Measurements from ENCODE around the gene LTB4R2.

LTB4R2 gene

DNA sequence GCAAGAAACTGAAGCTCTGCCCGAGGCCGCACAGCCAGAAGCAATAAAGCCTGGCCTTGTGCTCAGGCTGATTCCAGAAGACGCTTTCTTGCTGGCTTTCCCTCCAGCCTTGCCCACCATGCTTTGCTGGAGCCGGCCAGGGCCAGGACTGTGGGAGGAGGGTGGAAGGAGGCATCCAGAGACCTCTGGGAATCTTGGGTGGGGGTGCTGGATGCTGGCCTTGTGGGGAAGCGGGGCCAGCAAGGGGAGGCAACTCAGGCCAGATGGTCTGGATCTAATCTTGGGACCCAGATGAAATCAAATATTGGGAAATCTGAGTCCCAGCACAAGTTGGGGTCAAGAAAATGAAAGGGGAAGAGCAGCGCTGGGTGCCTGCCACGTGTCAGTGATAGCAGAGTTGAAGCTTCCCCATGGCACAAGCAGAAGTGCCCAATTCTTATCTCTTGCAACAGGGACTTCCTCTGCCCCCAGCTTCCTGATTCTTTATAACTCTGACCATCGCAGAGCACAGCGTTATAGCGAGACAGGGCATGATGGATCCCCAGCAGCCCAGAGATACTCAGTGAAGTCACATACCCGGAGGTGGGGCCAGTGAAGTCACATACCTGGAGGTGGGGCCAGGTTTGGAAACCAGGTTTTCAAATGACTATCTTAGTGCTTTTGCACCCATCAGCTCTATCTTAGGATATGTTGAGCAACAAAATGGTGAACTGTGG, 32.2 kb upstream of the LTB4R2 start:
- DNase-seq: no peak

DNA sequence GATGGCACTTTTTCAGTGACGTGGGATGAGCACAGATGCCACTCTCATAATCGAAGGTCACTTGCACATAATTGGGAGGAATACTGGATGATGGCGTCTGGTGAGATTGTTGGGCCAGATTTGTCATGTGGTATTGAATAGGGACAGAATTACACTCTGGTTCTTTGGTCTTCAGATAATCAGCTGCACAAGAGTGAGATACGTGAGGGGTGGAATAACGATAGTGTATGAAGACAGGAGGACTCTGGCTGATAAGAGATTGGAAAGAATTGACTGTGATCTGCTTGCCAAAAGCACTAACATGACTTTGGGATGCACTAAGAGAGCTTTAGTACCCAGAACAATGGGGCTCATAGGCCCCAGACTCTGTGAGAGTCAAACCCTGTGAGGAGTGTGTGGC, 31.5 kb upstream of the LTB4R2 start:
- DNase-seq: no peak

DNA sequence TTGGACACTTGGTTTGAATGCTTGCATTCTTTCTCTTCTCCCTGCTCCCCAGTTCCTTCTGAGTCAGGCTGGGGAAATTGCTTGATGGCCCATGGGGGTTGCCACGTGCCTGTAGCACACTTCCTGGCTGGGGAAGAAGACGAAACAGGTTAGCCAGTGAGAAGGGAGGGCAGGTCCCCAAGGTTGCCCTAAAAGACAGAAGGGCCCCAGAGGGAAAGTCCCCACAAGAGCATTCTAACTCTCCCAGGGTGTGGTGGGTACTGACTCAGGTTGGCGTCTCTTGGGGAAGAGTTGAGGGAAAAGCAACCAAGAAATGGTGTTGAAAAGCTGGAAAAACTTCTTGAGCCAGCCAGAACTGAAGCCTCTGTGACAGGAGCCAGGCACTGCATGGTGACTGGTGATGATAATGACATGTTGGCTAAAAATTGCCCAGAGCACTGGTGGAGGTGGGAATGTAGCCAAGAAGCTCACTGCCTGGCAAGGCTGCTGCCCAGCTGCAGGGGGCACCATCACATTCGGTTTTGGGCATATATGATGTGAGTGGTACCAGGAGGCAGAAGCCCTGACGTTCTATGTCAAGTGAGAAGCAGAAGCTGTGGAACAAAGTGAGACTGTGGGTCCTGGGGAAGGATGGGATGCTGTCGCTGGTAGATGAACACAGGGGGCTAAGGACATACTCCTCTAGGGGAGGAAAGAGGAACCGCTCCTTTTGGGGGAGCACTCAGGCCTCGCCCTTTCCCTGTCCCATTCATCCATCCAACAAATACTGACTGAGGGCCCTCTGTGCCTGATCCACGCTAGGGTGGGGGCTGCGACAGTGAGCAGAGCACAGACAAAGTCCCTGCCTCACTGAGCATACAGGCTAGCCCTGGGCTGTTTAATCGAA, 30.4 kb upstream of the LTB4R2 start:
- no peak for DNase-seq

DNA sequence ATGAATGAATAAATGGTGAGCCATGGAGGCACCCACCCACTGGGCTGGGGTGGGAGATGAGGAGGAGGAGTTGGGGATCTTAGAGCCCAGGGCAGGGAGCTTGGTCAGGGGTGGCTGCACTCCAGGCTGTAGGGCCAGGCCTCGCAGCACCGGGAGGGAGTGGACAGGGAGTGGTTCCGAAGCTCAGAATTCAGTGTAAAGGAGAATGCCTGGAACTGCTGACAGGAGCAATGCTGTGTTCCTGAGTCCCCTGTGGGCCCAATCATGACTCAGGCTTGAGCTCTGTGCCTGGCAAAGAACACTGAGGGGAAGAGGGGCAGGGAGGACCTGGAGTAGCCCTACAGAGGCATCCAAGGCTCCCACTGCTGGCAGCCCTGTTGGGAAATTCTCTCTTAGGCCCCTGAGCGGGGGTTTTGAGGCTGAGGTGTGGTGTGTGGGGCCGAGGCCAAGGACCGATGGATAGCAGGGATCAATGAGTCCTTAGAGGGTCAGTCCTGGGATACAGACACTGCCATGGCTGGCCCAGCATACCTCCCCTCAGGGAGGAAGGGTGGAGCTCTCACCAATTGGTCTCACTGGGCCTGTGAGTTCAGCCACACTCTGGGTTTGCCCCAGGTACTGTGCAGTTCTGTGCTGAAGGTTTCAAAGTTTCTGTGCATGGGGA, 29.0 kb upstream of the LTB4R2 start:
- no peak for DNase-seq

DNA sequence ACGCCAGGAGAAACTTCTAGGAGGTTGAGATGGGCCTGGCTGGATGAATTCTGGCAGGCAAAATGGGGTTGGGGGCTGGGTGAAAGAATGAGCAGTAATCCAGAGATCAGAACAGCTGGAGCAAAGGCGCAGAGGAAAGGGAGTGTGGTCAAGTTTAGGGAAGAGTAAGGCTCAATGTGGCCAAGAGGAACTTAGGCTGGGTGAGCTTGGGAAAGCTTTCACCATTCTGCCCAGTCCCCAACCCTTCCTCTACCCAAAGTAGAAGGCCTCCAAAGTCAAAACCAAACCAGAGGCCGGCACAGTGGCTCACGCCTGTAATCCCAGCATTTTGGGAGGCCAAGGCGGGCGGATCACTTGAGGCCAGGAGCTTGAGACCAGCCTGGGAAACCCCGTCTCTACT, 28.3 kb upstream of the LTB4R2 start:
- DNase-seq: no peak

DNA sequence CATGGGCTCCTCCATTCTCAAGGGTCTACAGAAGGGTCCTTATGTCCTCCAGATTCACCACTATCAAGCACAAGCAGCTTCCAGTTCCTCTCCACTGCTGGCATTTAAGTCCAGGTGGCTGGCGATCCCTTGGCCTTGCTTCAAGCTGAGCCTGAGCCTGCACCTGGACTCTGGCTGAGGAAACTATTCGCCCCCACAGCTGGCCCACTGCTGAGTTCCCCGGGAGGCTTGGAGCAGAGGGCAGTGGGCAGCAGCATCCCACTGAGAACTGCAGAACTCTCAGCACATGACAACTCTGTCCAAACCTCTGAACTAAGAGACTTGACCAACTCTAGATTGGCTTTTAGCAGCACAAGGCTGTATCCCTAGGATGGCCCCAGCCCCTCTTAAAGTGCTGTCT, 27.2 kb upstream of the LTB4R2 start:
- no peak for DNase-seq

DNA sequence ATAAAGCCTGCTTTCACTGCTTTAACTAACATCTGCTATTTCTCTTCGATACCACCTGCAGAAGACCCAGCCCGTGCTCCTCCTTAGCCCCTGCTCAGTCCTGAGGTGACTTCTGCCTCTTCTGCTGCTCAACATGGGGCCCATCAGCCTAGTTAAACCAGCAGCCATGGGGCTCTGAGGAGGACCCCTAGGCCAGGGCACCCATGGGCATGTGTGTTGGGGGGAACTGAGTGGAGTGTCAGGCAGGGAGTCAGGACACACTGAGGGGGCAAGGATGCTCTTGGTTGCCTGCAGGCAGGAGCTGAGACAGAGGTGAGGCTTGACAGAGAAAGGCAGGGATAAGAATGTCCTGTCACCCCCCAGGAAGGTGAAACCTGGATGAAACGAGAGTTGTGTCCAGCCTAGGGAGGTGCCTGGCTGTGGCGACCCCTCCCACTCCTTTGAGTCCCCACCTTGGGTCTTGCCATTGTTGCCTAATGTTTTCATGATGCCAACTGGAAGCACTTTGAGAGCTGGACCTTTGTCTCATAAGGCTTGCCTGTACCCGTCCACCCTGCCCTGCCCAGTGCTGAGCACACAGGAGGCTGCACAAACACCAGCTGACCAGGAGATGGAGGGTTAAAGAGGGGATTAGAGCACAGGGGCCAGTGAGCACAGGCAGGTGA, 26.0 kb upstream of the LTB4R2 start:
- DNase-seq: no peak

DNA sequence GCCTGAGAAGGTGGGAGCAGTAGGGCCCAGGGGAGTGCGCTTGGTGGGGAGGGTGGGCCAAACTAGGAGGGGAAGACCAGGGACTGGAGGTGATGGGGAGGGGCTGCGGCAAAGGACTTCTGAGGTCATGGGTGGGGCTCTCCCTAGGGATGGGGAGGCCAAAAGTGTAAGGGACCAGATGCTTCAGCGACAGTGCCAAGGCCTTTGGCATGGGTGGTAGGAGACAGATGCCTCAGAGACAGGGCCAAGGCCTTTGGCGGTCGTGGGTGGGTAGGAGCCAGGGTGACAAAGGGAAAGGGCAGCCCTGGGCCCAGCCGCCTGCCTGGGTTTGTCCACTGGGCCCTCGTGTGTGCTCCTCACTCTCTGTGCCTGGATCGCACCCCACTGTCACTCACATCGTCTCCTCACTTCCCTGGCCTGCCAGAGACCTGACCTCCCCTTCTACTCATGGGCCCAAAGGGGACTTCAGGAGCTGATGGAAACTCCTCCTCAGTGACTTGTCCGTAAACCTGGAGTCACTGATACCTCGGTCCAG, 25.4 kb upstream of the LTB4R2 start:
- no peak for DNase-seq

DNA sequence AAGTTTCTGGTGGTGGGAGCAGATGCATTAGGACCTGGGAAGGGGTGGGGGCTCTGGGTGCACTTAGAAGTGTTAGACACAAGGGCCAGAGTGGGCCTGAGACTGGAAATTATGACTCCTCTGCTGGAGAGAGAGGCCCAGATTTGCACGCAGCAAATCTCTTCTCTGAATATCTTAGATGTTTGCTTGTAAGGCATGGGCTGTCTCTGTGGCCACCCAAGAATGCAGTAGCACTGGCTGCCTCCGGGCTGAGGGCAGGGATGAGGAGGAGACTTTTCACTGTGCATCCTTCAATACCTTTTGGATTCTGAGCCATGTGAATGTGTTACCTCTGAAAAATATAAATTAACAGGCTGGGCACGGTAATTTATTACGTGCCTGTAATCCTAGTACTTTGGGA, 24.6 kb upstream of the LTB4R2 start:
- no peak for DNase-seq

DNA sequence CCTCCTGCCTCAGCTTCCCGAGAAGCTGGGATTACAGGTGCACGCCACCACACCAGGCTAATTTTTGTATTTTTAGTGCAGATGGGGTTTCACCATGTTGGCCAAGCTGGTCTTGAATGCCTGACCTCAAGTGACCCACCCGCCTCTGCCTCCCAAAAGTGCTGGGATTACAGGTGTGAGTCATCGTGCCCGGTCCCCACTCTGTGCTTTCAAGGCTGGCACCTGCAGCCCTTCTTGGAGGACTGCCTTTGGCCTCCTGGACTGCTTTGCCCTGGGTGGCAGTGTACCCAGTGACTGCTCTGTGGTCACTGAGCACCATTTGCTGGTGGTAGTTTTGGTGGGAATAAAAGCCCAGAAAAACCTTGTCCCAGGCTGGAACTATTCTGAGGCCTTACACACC, 22.9 kb upstream of the LTB4R2 start:
- no peak for DNase-seq

DNA sequence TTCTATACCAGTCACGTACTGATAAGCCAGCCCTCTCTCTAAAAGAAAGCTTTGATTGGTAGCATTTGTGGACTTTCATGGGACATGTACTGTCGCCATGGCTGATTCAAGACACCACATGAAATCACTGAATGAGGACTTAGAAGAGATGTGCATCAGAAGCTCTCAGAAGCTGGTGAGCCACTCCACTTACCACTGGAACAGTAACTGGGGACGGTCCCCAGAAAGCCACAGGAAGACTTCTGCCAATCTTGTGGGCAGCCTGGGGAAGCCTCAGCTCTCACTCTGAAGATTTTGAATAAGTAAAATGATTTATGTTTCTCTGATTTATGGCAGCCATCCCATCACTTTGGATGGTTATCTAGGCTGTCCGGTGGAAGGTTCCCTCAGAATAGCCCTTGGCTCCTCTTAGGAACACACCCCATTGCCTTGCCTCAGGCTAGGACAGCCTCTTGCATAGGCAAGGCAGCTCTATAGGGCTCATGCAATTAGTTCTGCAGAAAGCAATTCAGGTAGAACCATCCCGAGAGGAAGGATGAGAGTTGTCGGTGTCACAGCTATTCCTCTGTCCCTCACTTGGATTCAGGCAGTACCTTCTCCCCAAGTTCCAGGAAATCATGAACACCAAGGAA, 20.2 kb upstream of the LTB4R2 start:
- no peak for DNase-seq

DNA sequence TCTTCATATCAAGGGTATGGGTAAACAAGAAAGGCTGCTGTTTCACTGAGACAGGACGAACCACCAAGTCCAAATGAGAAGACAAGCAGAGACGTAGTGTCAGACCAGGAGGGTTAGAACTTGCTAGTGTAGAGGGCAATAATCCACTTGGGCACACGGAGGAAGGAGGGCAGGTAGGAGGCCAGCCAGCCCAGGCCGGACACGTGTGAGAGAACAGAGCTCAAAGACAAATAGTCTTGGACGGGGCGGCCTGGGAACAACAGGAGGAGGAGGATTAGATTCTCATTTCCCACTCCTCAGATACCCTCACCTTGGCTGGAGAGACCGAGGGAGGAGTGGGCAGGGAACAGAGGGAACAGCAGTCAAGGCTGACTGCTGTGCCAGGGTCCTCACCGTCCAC, 19.2 kb upstream of the LTB4R2 start:
- no peak for DNase-seq

DNA sequence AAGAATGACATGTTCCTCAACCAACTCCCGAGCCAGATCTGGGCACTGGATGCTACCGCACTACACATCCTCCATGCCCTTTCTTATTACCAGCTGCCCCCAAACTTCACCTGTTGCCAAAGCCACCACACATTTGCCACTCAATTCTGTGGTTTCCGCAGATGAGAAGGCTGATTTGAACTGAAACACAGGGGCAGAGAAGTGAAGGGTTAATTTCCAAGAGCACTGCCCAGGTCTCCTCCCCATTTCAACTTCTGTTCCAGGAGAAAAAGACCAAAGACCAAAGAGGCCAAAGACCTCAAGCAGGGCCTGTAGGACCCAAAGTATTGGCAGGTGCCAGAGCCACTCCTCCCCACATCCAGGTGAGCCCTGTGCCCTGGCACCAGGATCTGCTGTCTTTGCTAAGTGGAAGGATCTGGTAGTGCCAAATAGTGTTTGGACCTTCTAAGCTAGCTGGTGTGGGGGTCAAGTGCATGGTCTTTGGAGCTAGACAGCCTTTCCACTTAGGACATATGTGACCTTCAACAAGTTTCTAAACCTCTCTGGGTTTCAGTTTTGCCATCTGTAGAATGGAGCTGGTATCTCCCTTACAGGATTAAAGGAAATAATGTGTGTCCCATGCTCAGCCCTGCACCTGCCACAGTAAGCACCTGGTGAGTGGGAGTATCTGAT, 18.4 kb upstream of the LTB4R2 start:
- DNase-seq: no peak

DNA sequence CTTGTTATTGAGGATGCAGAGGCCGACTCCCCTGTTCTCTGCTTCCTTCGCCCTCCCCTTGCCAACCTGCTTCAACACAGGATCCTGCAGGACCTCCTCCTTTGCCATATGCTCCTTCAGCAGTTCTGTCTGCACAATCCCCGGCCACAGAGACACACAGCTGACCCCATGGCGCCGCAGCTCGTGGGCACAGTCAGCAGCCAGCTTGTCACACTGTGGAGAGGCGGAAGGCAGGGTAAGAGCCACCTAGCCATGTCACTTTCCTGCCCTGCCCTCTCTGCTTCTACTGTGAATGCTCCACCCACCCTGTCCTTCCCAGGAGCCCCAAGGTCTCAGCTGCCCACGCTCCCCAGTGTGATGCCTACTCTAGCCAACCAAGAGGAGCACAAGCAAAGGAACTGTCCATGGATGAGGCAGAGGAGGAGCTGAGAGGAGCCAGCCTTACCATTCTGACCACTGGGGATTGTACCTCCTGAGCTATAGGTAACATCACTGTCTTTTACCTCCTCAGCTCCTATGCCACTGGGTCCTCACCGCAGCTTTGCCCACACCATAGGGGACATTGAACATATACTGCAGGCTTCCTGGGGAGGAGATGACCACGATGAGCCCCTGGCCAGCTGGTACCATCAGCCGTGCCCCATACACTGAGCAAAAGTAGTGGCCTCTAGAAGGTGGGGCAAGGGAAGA, 17.7 kb upstream of the LTB4R2 start:
- no peak for DNase-seq

DNA sequence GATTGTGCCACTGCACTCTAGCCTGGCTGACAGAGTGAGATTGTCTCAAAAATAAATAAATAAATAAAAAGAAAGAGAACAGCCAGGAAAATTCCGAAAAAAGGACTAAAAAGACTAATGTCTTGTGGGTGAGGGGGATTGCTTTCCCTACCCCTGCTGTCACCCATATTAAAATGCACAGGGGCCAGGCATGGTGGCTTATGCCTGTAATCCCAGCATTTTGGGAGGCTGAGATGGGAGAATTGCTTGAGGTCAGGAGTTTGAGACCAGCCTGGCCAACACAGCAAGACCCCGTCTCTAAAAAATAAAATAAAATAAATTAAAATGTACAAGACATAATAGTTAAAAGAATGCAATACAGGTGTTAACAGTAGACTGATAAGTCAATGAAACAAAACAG, 16.4 kb upstream of the LTB4R2 start:
- DNase-seq: no peak

DNA sequence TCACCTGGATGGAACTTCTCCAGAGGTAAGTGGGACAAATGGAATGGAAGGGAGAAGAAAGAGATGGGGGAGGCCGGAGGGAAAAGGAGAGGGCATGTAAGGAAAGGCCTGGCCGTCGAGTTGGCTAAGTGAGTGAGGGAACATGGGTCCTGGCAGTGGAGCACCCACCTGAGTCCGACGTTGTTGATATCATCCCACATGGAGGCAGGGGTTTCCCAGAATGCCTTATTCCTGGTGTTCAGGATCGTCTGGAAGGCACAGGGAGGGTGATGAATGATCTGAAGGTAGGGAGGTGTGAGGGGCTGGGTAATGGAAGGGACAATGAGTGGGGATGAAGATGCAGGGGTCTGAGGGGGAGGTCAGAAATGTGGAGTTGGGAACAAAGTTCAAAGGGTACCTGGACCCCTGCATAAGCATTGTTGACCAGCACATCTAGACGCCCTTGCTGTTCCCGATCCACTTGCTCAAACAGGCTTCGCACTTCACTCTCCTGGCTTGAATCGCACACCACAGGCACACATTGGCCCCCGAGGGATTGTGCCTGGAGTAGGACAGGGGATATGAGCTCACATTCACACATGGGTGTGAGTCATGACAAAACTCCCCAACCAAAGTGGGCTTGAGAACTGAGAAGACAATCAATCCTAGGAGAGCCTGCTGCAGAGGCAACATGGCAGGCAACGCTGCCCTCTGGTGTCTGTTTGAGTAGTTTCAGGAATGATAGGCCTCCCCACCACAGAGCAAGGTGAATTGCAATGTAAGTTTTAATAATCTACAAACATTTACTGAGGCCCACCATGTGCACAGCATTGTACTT, 13.4 kb upstream of the LTB4R2 start:
- peak; percentile 3 for DNase-seq

DNA sequence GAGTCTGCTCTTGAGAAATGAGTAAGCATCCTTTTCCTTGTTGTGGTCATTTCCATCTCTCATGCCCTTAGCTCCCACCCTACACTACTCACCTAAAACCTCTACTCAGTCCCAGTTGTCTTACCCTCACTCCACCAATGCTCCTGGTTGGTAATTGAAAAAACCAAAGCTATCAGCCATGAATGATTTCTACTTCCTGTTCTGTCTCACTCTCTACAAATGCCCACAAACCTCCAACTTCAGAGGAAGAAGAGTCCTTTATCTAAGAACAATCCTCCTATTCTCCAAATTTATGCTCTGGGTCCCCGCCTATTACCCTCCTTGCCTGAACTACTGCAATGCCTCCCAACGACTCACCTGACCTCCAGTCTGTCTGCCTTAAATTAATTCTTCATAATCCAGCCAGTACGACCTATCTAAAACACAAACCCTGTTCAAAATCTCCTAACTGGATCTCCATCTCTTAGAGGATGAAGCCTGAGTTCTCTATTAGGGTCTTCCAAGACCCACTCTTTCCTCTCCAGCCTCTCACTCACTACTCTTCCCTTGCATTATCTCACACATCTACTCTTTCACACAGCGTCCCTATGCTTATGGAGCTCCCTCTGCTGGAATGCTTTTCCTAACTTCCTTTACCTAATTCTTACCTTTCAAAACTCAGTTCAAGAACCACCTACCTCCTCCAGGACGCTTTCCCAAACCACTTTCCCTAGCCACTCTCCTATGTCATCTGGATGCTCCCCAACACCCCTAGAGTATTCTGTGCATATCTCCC, 12.6 kb upstream of the LTB4R2 start:
- no peak for DNase-seq

DNA sequence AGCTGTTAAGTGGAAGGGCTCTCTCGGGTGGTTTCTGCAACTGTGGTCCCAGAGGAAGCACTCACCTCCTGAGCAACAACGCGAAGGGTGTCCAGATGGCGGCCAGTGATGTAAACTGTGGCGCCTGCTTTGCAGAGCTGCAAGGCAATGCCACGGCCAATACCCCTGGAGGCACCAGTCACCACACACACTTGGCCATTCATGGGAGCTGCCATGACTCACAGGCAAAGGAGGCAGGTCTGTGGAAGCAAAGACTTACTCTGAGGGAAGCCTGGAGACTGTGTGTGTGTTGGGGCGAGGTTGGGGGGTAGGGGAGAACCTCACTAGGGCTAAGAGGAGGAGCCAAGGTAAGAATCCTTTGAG, 11.1 kb upstream of the LTB4R2 start:
- no peak for DNase-seq

Data from NCI-H1417 treated with DMSO at 0.1 percent for 48 hours (cell line).